OCI-LY1 (cell line): ENCODE measurements around the gene LRRC25.

Experiments used
- H2AFZ ChIP-seq: fragments of 200-600 bp; sonication (generic), shearing (Covaris generic); 2 replicates; pipeline ENCODE4 v1.6.0; 2014; ENCODE audit warnings: antibody characterized with exemption, mild to moderate bottlenecking, low read length
- H3F3A ChIP-seq: fragments of 200-600 bp; sonication (generic), shearing (Covaris generic); 2 replicates; pipeline ENCODE4 v1.6.0; 2014; ENCODE audit warnings: mild to moderate bottlenecking, antibody characterized with exemption, low read length, moderate library complexity; ENCODE audit not compliant: insufficient read depth
- H3K27ac ChIP-seq: fragments of 200-600 bp; sonication (generic); 2 replicates; pipeline ENCODE4 v1.5.1; 2014; ENCODE audit warnings: low read length, mixed run types, mild to moderate bottlenecking, low read depth; ENCODE audit not compliant: poor library complexity, severe bottlenecking
- H3K27me3 ChIP-seq: fragments of 200-600 bp; sonication (generic); 2 replicates; pipeline ENCODE4 v1.6.0; 2014; ENCODE audit warnings: antibody characterized with exemption, mild to moderate bottlenecking, low read length, moderate library complexity; ENCODE audit not compliant: insufficient read depth
- H3K36me3 ChIP-seq: fragments of 200-600 bp; sonication (generic); 2 replicates; pipeline ENCODE4 v1.6.1; 2014; ENCODE audit warnings: mild to moderate bottlenecking, antibody characterized with exemption, low read length, moderate library complexity, mixed read lengths; ENCODE audit not compliant: insufficient read depth
- H3K4me1 ChIP-seq: fragments of 200-600 bp; sonication (generic); 2 replicates; pipeline ENCODE4 v1.5.1; 2014; ENCODE audit warnings: mild to moderate bottlenecking, low read length, moderate library complexity; ENCODE audit not compliant: insufficient read depth, severe bottlenecking
- H3K4me2 ChIP-seq: fragments of 200-600 bp; sonication (generic), shearing (Covaris generic); 2 replicates; pipeline ENCODE4 v1.6.1; 2014; ENCODE audit warnings: low read length
- H3K4me3 ChIP-seq: fragments of 200-600 bp; sonication (generic); 2 replicates; pipeline ENCODE4 v1.5.1; 2014; ENCODE audit warnings: low read length, low read depth, mild to moderate bottlenecking, mixed read lengths; ENCODE audit not compliant: poor library complexity, severe bottlenecking
- H3K79me2 ChIP-seq: fragments of 200-600 bp; shearing (Covaris generic); 2 replicates; pipeline ENCODE4 v1.6.1; 2016; ENCODE audit warnings: mixed run types, low read length, mixed read lengths; ENCODE audit not compliant: insufficient read depth
- H3K9ac ChIP-seq: fragments of 200-600 bp; sonication (generic), shearing (Covaris generic); 2 replicates; pipeline ENCODE4 v1.6.1; 2014; ENCODE audit warnings: mild to moderate bottlenecking, low read length, mixed read lengths
- H3K9me2 ChIP-seq: fragments of 200-600 bp; sonication (generic), shearing (Covaris generic); 2 replicates; pipeline ENCODE4 v1.6.1; 2014; ENCODE audit warnings: low read depth, mild to moderate bottlenecking, low read length, mixed read lengths
- H3K9me3 ChIP-seq: fragments of 200-600 bp; shearing (Covaris generic); 2 replicates; pipeline ENCODE4 v1.6.1; 2014; ENCODE audit warnings: low read length, mixed read lengths
- H4K20me1 ChIP-seq: fragments of 200-600 bp; sonication (generic), shearing (Covaris generic); 2 replicates; pipeline ENCODE4 v1.6.0; 2016; ENCODE audit warnings: mild to moderate bottlenecking, low read length; ENCODE audit not compliant: insufficient read depth
- CTCF ChIP-seq: fragments of 200-600 bp; sonication (generic), shearing (Covaris generic); IDR thresholded peaks from 2 replicates; pipeline ENCODE4 v1.5.1; 2017; ENCODE audit warnings: mild to moderate bottlenecking, antibody characterized with exemption, low read length, moderate library complexity, mixed read lengths
- EZH2 ChIP-seq: fragments of 200-600 bp; sonication (generic), shearing (Covaris generic); IDR thresholded peaks from 2 replicates; pipeline ENCODE4 v1.8.0; 2017; ENCODE audit warnings: borderline replicate concordance, mixed run types, mild to moderate bottlenecking, antibody characterized with exemption, low read length, moderate library complexity, mixed read lengths

The LRRC25 gene

DNA sequence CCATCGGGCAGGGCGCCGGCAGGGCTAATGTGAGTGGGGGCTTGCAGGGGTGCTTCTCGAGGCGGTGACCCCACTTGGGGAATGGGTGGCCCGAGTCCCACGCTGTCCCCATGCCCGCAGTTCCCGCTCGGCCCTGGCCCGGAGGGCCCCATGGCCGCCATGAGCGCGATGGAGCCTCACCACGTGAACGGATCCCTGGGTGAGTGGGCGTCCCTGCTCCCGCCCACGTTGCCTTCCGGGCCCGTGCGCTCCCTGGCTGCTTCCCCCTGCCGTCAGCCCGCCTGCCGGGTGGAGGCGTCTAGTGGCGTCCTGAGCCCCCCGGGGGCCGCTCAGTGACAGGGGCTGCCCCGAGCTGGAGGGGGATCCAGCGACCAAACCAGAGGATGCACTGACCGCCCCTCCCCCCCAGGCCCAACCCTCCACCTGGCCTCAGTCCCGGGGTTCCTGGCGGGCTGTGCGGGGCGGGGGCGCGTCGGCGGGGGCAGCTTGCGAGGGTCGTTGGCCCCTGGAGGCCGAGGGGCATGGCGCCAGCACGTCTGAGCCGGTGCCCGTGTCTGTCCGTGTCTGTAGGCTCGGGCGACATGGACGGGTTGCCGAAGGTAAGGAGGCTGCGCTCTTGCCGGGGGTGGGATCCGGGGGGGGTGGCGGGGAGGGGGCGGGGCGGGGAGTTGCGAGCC, 35.7 kb upstream of the LRRC25 start:
- H3K9me2 ChIP-seq: no peaks in the 10 kb centered on the region
- no peak overlapping the region for H2AFZ ChIP-seq
- no peak overlapping the region for H3K27ac ChIP-seq
- H3K36me3 ChIP-seq: no peaks in the 10 kb centered on the region
- H4K20me1 ChIP-seq: no peaks in the 10 kb centered on the region
- H3K9me3 ChIP-seq: no peaks in the 10 kb centered on the region
- peaks cover 35% of the 10 kb centered on the region for H3K4me1 ChIP-seq
- peak overlapping the region; percentile 57 for H3K4me3 ChIP-seq
- no peaks in the 10 kb centered on the region; the same call in 1 of the 2 replicates for H3K27me3 ChIP-seq
- TF ChIP-seq CTCF (no peak), EZH2 (no peak)
- no peaks in the 10 kb centered on the region for H3K79me2 ChIP-seq
- H3K9ac ChIP-seq: peak overlapping the region; percentile 50; the same call in 1 of the 2 replicates
- H3K4me2 ChIP-seq: peak overlapping the region; percentile 45
- H3F3A ChIP-seq: no peaks in the 10 kb centered on the region

GRCh38 chr19:18432275-18433014, 35.0 kb upstream of the LRRC25 start:
- no peaks in the 10 kb centered on the region for H3K9me2 ChIP-seq
- TF ChIP-seq CTCF (no peak), EZH2 (no peak)
- H3K36me3 ChIP-seq: no peaks in the 10 kb centered on the region
- H3K4me2 ChIP-seq: peak overlapping the region; percentile 45
- H2AFZ ChIP-seq: no peak overlapping the region
- H4K20me1 ChIP-seq: no peaks in the 10 kb centered on the region
- no peaks in the 10 kb centered on the region for H3K9me3 ChIP-seq
- no peaks in the 10 kb centered on the region for H3K79me2 ChIP-seq
- H3K4me1 ChIP-seq: peaks cover 30% of the 10 kb centered on the region
- H3K9ac ChIP-seq: peak overlapping the region; percentile 50; the same call in 1 of the 2 replicates
- H3F3A ChIP-seq: no peaks in the 10 kb centered on the region
- no peaks in the 10 kb centered on the region; the same call in 1 of the 2 replicates for H3K27me3 ChIP-seq
- peak overlapping the region; percentile 57 for H3K4me3 ChIP-seq
- no peak overlapping the region for H3K27ac ChIP-seq

DNA sequence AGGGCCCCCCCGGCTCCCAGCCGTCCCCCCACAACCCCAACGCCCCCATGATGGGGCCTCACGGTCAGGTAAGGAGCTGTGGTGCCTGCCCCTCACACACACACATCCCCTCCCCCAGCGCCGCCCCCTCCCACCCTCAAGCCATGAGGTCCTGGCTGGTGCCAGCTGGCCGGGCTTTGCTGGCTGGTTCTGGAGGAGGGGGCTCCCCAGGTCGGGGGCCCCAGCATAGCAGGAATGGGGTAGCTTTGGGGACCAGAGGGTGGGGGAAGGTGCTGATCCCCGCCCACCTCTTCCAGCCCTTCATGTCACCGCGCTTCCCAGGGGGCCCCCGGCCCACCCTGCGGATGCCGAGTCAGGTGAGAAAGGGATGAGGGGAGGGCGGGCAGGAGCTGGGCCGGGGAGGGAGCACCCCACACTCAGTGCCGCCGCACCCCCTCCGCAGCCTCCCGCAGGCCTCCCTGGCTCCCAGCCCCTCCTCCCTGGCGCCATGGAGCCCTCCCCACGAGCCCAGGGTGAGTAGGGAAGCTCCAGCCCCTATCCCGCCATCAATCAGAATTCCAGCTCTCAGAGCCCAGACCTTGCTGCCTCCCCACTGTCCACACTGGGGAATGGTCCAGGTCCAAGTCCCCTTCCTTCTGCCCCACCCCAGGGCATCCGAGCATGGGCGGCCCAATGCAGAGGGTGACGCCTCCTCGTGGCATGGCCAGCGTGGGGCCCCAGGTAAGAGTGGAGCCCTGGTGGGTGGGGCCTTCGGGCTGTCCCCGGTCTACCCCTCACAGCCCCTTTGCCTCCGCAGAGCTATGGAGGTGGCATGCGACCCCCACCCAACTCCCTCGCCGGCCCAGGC, 34.2 kb upstream of the LRRC25 start:
- Histone ChIP-seq H3K4me2 (no peak overlapping the region), H3K9ac (no peak overlapping the region), H3K4me3 (no peak overlapping the region), H3K27ac (no peak overlapping the region), H3K9me2 (no peaks in the 10 kb centered on the region), H3K9me3 (no peaks in the 10 kb centered on the region), H3F3A (no peaks in the 10 kb centered on the region), H2AFZ (no peak overlapping the region), H3K4me1 (peaks cover 26% of the 10 kb centered on the region), H3K36me3 (no peaks in the 10 kb centered on the region), H4K20me1 (no peaks in the 10 kb centered on the region), H3K79me2 (no peaks in the 10 kb centered on the region), H3K27me3 (no peaks in the 10 kb centered on the region; the same call in 1 of the 2 replicates)
- no peak for TF ChIP-seq CTCF
- TF ChIP-seq EZH2: no peak
